ENCODE measurements around the gene TEKT4.
"Not testable (repeated sequence)": the region's sequence is repeated elsewhere in the genome, so short reads cannot be mapped to it uniquely, and the experiment has no call there.

DNA sequence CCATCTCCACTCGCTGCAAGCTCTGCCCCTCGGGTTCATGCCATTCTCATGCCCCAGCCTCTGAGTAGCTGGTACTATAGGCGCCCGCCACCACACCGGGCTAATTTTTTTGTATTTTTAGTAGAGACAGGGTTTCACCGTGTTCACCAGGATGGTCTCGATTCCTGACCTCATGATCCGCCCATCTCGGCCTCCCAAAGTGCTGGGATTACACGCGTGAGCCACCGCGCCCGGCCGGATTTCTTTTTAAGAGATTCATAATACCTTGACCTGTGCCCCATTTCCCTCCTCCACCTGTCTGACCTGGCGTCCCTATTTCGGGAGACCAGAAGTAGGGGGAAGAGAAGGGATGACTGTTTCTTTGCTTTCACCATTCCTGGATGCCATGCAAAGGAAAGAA, 8.3 kb upstream of the TEKT4 start:
- TF ChIP-seq POLR2A (IDR thresholded peaks at IDR 0.05) = not testable (repeated sequence)
- TF ChIP-seq, protein P1, sequence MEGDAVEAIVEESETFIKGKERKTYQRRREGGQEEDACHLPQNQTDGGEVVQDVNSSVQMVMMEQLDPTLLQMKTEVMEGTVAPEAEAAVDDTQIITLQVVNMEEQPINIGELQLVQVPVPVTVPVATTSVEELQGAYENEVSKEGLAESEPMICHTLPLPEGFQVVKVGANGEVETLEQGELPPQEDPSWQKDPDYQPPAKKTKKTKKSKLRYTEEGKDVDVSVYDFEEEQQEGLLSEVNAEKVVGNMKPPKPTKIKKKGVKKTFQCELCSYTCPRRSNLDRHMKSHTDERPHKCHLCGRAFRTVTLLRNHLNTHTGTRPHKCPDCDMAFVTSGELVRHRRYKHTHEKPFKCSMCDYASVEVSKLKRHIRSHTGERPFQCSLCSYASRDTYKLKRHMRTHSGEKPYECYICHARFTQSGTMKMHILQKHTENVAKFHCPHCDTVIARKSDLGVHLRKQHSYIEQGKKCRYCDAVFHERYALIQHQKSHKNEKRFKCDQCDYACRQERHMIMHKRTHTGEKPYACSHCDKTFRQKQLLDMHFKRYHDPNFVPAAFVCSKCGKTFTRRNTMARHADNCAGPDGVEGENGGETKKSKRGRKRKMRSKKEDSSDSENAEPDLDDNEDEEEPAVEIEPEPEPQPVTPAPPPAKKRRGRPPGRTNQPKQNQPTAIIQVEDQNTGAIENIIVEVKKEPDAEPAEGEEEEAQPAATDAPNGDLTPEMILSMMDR (IDR thresholded peaks at IDR 0.05) = not testable (repeated sequence)

All from lower leg skin (tissue), 3 donors.